ENCODE results near the gene NEDD4L.

GRCh38 chr18:58017267-58017666 is 26.8 kb upstream of the NEDD4L start:
- TF ChIP-seq PATZ1 (CRISPR knock-in tag; IDR thresholded peaks at IDR 0.05; ENCODE audit: borderline replicate concordance) (no peak), ZFP30 (CRISPR knock-in tag; IDR thresholded peaks at IDR 0.05) (no peak), TSHZ2 (CRISPR knock-in tag; IDR thresholded peaks at IDR 0.05) (no peak), RARB (CRISPR knock-in tag; IDR thresholded peaks at IDR 0.05) (no peak), OSR1 (CRISPR knock-in tag; IDR thresholded peaks at IDR 0.05) (no peak), ZNF565 (CRISPR knock-in tag; conservative IDR thresholded peaks at IDR 0.05; ENCODE audit: low read depth) (no peak), ZFP3 (CRISPR knock-in tag; IDR thresholded peaks at IDR 0.05) (no peak), SNAI2 (CRISPR knock-in tag; IDR thresholded peaks at IDR 0.05) (no peak), CREB5 (CRISPR knock-in tag; IDR thresholded peaks at IDR 0.05; ENCODE audit: low read depth) (no peak), GLIS3 (CRISPR knock-in tag; IDR thresholded peaks at IDR 0.05) (no peak), TCF4 (CRISPR knock-in tag; IDR thresholded peaks at IDR 0.05; ENCODE audit: borderline replicate concordance) (no peak)
